Activated CD8-positive, alpha-beta T cell treated with anti-CD3 and anti-CD28 coated beads for 36 hours (primary cell): ENCODE measurements around the gene B4GALNT4. TPM values are rescaled to one million over a fixed set of nuclear protein-coding genes. Genes with fewer than 3 reads are reported as not detected.
A peak's percentile ranks its signal among the peaks of the same experiment; 100 is the strongest.
"Not testable (repeated sequence)": the region's sequence is repeated elsewhere in the genome, so short reads cannot be mapped to it uniquely, and the experiment has no call there.

ENCODE experiments used
- ATAC-seq: fragments of 200-7000 bp; cut with Tn5 transposase; one replicate; pipeline ENCODE4 v1.10.0; 2021; ENCODE audit warnings: mild to moderate bottlenecking, moderate library complexity
- CTCF ChIA-PET: fragments of 350-600 bp; sonication (Branson Sonifier 250); formaldehyde crosslinking; loops from one replicate; lab custom pipeline; 2021; ENCODE audit warnings: antibody characterized with exemption; lab: Charles Lee
- POLR2A ChIA-PET: fragments of 350-600 bp; sonication (Branson Sonifier 250); formaldehyde crosslinking; loops from one replicate; lab custom pipeline; 2021; ENCODE audit warnings: antibody characterized with exemption; lab: Charles Lee
- DNase-seq: peaks from one replicate; pipeline ENCODE4 v3.0.0-alpha.2; 2020
- H3K27ac Mint-ChIP-seq: one replicate; pipeline ENCODE4 v1.8.0; 2021; ENCODE audit warnings: mild to moderate bottlenecking, mixed read lengths
- H3K27me3 Mint-ChIP-seq: one replicate; pipeline ENCODE4 v1.8.0; 2021; ENCODE audit warnings: mixed read lengths
- H3K36me3 Mint-ChIP-seq: one replicate; pipeline ENCODE4 v1.8.0; 2021; ENCODE audit warnings: low read depth, mixed read lengths
- H3K4me1 Mint-ChIP-seq: one replicate; pipeline ENCODE4 v1.8.0; 2021; ENCODE audit warnings: low read depth, mixed read lengths
- H3K4me3 Mint-ChIP-seq: one replicate; pipeline ENCODE4 v1.8.0; 2021; ENCODE audit warnings: mild to moderate bottlenecking, moderate library complexity, mixed read lengths
- H3K9me3 Mint-ChIP-seq: one replicate; pipeline ENCODE4 v1.8.0; 2021; ENCODE audit warnings: mixed read lengths
- intact Hi-C: fragments of 100-400 bp; cut with micrococcal nuclease; formaldehyde crosslinking; loops from one replicate; pipeline ENCODE4 v1.10.0; 2022
- total RNA-seq, 2 experiments: library from RNA; stranded (reverse); gene quantifications; one replicate each; pipeline ENCODE4 v1.2.3, GENCODE V29; 2021
- TF ChIP-seq, protein P1 (sequence below): fragments of 200-600 bp; IDR thresholded peaks from one replicate; pipeline ENCODE4 v1.8.0; 2022; ENCODE audit warnings: antibody characterized with exemption, mild to moderate bottlenecking

The B4GALNT4 gene
- total RNA-seq, 2 experiments from 2014 or later, result 1.5 to 3.4 TPM

GRCh38 chr11:326592-326841, 42.8 kb upstream of the B4GALNT4 start:
- ATAC-seq (peak; percentile 3), DNase-seq (no peak)
- TF ChIP-seq, protein P1, sequence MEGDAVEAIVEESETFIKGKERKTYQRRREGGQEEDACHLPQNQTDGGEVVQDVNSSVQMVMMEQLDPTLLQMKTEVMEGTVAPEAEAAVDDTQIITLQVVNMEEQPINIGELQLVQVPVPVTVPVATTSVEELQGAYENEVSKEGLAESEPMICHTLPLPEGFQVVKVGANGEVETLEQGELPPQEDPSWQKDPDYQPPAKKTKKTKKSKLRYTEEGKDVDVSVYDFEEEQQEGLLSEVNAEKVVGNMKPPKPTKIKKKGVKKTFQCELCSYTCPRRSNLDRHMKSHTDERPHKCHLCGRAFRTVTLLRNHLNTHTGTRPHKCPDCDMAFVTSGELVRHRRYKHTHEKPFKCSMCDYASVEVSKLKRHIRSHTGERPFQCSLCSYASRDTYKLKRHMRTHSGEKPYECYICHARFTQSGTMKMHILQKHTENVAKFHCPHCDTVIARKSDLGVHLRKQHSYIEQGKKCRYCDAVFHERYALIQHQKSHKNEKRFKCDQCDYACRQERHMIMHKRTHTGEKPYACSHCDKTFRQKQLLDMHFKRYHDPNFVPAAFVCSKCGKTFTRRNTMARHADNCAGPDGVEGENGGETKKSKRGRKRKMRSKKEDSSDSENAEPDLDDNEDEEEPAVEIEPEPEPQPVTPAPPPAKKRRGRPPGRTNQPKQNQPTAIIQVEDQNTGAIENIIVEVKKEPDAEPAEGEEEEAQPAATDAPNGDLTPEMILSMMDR, result no peak
- Mint-ChIP-seq H3K4me3 (peak overlapping the region; percentile 72), H3K36me3 (peaks cover 2% of the 10 kb centered on the region), H3K27me3 (no peaks in the 10 kb centered on the region), H3K4me1 (peaks cover 68% of the 10 kb centered on the region), H3K9me3 (no peaks in the 10 kb centered on the region), H3K27ac (peak overlapping the region; percentile 99)
- POLR2A ChIA-PET, result interaction anchor here (0.9 to 5.8 kb wide), 7 partner anchors 10 to 183 kb away, joined by 3 to 41 read pairs (median 4); no protein-coding TSS in a partner anchor
- CTCF ChIA-PET, result interaction anchor here (1.2 to 1.9 kb wide), 5 partner anchors 10 to 29 kb away, joined by 3 to 9 read pairs (median 3); no protein-coding TSS in a partner anchor
- intact Hi-C loops, result no loop called here

DNA sequence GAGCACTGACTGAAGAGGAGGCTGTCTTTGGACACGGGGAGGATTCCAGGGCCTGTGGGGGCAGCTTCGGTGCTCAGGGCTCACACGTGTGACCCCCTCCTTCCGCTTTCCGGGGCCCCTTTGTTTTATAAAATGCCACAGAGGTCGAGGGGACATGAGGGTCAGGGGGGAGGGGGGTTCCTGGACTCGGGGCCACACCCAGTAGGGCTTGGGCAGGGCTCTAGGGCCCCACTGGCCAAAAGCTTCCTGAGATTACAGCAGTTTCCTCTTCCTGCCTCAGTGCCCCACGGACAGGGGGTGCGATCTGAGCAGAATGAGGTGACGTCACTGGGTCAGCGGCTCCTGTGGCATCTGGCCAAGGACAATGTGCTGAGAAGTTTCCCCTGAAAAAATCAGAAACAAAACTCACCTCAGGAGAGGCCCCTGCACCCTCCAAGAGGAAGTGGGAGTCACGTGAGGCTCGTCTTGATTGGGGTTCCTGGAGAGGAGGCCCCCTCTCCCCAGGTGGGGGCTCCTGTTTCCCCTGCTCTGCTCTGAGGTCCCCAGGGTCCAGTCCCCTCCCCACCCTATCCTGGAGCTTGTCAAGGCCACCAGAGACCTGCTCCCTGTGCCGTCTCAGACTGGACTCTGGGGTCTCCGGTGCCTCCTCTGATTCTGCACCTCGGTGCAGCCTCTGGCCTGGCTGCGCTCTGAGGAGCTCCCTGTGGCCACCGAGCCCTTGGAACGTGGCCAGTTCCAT, 42.3 kb upstream of the B4GALNT4 start:
- peak overlapping the region; percentile 72 for H3K4me3 Mint-ChIP-seq
- DNase-seq, result peak; percentile 94
- H3K27ac Mint-ChIP-seq, result peak overlapping the region; percentile 99
- ChIA-PET POLR2A (interaction anchor here (0.9 to 5.8 kb wide), 7 partner anchors 9 to 182 kb away, joined by 3 to 41 read pairs (median 4); no protein-coding TSS in a partner anchor), CTCF (interaction anchor here (1.0 to 1.9 kb wide), 9 partner anchors 10 to 124 kb away, joined by 3 to 9 read pairs (median 3); no protein-coding TSS in a partner anchor)
- TF ChIP-seq, protein P1, result no peak
- H3K27me3 Mint-ChIP-seq, result no peaks in the 10 kb centered on the region
- H3K9me3 Mint-ChIP-seq, result no peaks in the 10 kb centered on the region
- H3K4me1 Mint-ChIP-seq, result peaks cover 73% of the 10 kb centered on the region
- intact Hi-C loops, result no loop called here
- peak; percentile 62 for ATAC-seq
- peaks cover 3% of the 10 kb centered on the region for H3K36me3 Mint-ChIP-seq

GRCh38 chr11:327581-327923, 41.7 kb upstream of the B4GALNT4 start:
- TF ChIP-seq, protein P1, result no peak
- POLR2A ChIA-PET, result interaction anchor here (0.6 to 5.8 kb wide), 6 partner anchors 9 to 60 kb away, joined by 3 to 41 read pairs (median 6); no protein-coding TSS in a partner anchor
- H3K4me1 Mint-ChIP-seq, result peaks cover 73% of the 10 kb centered on the region

GRCh38 chr11:328012-328411, 41.3 kb upstream of the B4GALNT4 start:
- DNase-seq (no peak), ATAC-seq (no peak)
- no peaks in the 10 kb centered on the region for H3K27me3 Mint-ChIP-seq
- TF ChIP-seq, protein P1, result no peak
- H3K4me3 Mint-ChIP-seq, result no peak overlapping the region
- H3K27ac Mint-ChIP-seq, result no peak overlapping the region
- H3K9me3 Mint-ChIP-seq, result peaks cover 2% of the 10 kb centered on the region
- peaks cover 3% of the 10 kb centered on the region for H3K36me3 Mint-ChIP-seq
- intact Hi-C loops, result no loop called here
- CTCF ChIA-PET, result interaction anchor here (1.0 to 1.9 kb wide), 5 partner anchors 11 to 123 kb away, joined by 3 to 9 read pairs (median 3); no protein-coding TSS in a partner anchor
- peaks cover 76% of the 10 kb centered on the region for H3K4me1 Mint-ChIP-seq
- POLR2A ChIA-PET, result interaction anchor here (0.6 to 5.8 kb wide), 5 partner anchors 8 to 61 kb away, joined by 3 to 41 read pairs (median 23); no protein-coding TSS in a partner anchor

More at GRCh38 chr11:327581-327923, 41.7 kb upstream of the B4GALNT4 start:
- no peak for ATAC-seq
- H3K27ac Mint-ChIP-seq, result peak overlapping the region; percentile 99
- intact Hi-C loops, result no loop called here
- no peaks in the 10 kb centered on the region for H3K27me3 Mint-ChIP-seq
- CTCF ChIA-PET, result interaction anchor here (1.0 to 1.9 kb wide), 8 partner anchors 11 to 123 kb away, joined by 3 to 9 read pairs (median 3); no protein-coding TSS in a partner anchor
- DNase-seq, result no peak
- H3K36me3 Mint-ChIP-seq, result peaks cover 3% of the 10 kb centered on the region
- peak overlapping the region; percentile 72 for H3K4me3 Mint-ChIP-seq
- H3K9me3 Mint-ChIP-seq, result no peaks in the 10 kb centered on the region

DNA sequence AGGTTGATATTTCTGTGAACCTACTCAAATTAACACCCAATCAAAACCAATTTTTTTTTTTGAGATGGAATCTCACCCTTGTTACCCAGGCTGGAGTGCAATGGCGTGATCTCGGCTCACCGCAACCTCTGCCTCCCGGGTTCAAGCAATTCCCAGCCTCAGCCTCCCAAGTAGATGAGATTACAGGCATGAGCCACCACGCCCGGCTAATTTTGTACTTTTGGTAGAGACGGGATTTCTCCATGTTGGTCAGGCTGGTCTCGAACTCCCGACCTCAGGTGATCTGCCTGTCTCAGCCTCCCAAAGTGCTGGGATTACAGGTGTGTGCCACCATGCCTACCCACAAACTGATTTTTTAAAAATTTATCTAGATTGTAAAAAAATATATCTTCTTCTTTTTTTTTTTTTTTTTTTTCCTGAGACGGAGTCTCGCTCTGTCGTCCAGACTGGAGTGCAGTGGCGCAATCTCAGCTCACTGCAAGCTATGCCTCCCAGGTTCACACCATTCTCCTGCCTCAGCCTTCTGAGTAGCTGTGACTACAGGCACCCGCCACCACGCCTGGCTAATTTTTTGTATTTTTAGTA, 40.7 kb upstream of the B4GALNT4 start:
- H3K9me3 Mint-ChIP-seq, intact Hi-C loops, ATAC-seq, H3K36me3 Mint-ChIP-seq, H3K27me3 Mint-ChIP-seq, DNase-seq: not testable (repeated sequence)
- Mint-ChIP-seq H3K27ac (peak overlapping the region; percentile 89), H3K4me1 (peaks cover 75% of the 10 kb centered on the region), H3K4me3 (peak overlapping the region; percentile 70)
- ChIA-PET CTCF (interaction anchor here (1.3 to 2.8 kb wide), 5 partner anchors 11 to 26 kb away, joined by 5 to 15 read pairs (median 5); no protein-coding TSS in a partner anchor), POLR2A (interaction anchor here (1.7 to 5.8 kb wide), 6 partner anchors 8 to 27 kb away, joined by 8 to 41 read pairs (median 20); partner anchors contain the start of gene IFITM3)
